HepG2 (cell line): ENCODE data around the gene CTAG1A. TPM values are rescaled to one million over a fixed set of nuclear protein-coding genes. Genes with fewer than 3 reads are reported as not detected.

Experiments
- ETV6 ChIP-seq: sonication (generic); formaldehyde crosslinking; conservative IDR thresholded peaks from 2 replicates; pipeline ENCODE4 v1.4.0; 2020; ENCODE audit warnings: missing genetic modification reagents
- FOXA3 ChIP-seq: IDR thresholded peaks from 2 replicates; pipeline ENCODE4 v1.6.1; 2016; ENCODE audit warnings: missing genetic modification reagents, missing compliant biosample characterization
- GPN1 ChIP-seq: sonication (generic); formaldehyde crosslinking; IDR thresholded peaks from 2 replicates; pipeline ENCODE4 v1.5.1; 2020; ENCODE audit warnings: missing genetic modification reagents, borderline replicate concordance
- HDAC6 ChIP-seq: fragments of 200-600 bp; sonication (generic); IDR thresholded peaks from 2 replicates; pipeline ENCODE4 v1.7.0; 2017; ENCODE audit warnings: mild to moderate bottlenecking, antibody characterized with exemption, low read length, low read depth
- JARID2 ChIP-seq: sonication (generic); formaldehyde crosslinking; IDR thresholded peaks from 2 replicates; pipeline ENCODE4 v1.8.1; 2023; ENCODE audit warnings: missing genetic modification reagents, inconsistent platforms; ENCODE audit not compliant: insufficient replicate concordance
- JDP2 ChIP-seq: sonication (generic); formaldehyde crosslinking; IDR thresholded peaks from 2 replicates; pipeline ENCODE4 v1.8.1; 2022; ENCODE audit warnings: missing genetic modification reagents, borderline replicate concordance
- KAT8 ChIP-seq: IDR thresholded peaks from 2 replicates; pipeline ENCODE4 v1.6.1; 2016; ENCODE audit warnings: missing genetic modification reagents, missing compliant biosample characterization
- MIER3 ChIP-seq: IDR thresholded peaks from 2 replicates; pipeline ENCODE4 v1.6.1; 2016; ENCODE audit warnings: missing compliant biosample characterization, borderline replicate concordance
- NR2F2 ChIP-seq: IDR thresholded peaks from 2 replicates; pipeline ENCODE4 v1.6.1; 2012; ENCODE audit warnings: low read depth, inconsistent platforms, borderline replicate concordance
- RCOR2 ChIP-seq: IDR thresholded peaks from 2 replicates; pipeline ENCODE4 v1.6.1; 2016; ENCODE audit warnings: missing biosample characterization, missing genetic modification reagents
- TRIM24 ChIP-seq: sonication (generic); formaldehyde crosslinking; IDR thresholded peaks from 2 replicates; pipeline ENCODE4 v1.8.0; 2022; ENCODE audit warnings: mild to moderate bottlenecking, missing genetic modification reagents
- XRCC5 ChIP-seq: fragments of 200-400 bp; formaldehyde crosslinking; optimal IDR thresholded peaks from 2 replicates; pipeline ENCODE3; 2017; ENCODE audit warnings: mild to moderate bottlenecking, low read length
- ZFP62 ChIP-seq: sonication (generic); formaldehyde crosslinking; IDR thresholded peaks from 2 replicates; pipeline ENCODE4 v1.4.0; 2020; ENCODE audit warnings: missing genetic modification reagents
- ZNF292 ChIP-seq: sonication (generic); formaldehyde crosslinking; IDR thresholded peaks from 2 replicates; pipeline ENCODE4 v1.8.1; 2022; ENCODE audit warnings: mild to moderate bottlenecking, low read depth, missing genetic modification reagents, borderline replicate concordance
- ZNF3 ChIP-seq: IDR thresholded peaks from 2 replicates; pipeline ENCODE4 v1.7.0; 2017; ENCODE audit warnings: inconsistent platforms
- ZNF557 ChIP-seq: sonication (generic); formaldehyde crosslinking; IDR thresholded peaks from 2 replicates; pipeline ENCODE4 v1.4.0; 2020; ENCODE audit warnings: missing genetic modification reagents
- ZNF619 ChIP-seq: sonication (generic); formaldehyde crosslinking; IDR thresholded peaks from 2 replicates; pipeline ENCODE4 v1.4.0; 2020; ENCODE audit warnings: mild to moderate bottlenecking, missing genetic modification reagents
- ZNF782 ChIP-seq: sonication (generic); formaldehyde crosslinking; IDR thresholded peaks from 2 replicates; pipeline ENCODE4 v1.4.0; 2020; ENCODE audit warnings: missing genetic modification reagents, mild to moderate bottlenecking, borderline replicate concordance
- ZSCAN21 ChIP-seq: sonication (generic); formaldehyde crosslinking; IDR thresholded peaks from 2 replicates; pipeline ENCODE4 v1.8.0; 2022; ENCODE audit warnings: mild to moderate bottlenecking, missing genetic modification reagents, moderate library complexity, borderline replicate concordance
- polyA plus RNA-seq, 8 experiments: library from polyadenylated mRNA; depleted of rRNA in 3 of 8; stranded (reverse) in 7 of 8; unstranded in 1 of 8; fragments of >200 nt; fragmentation: Illumina TruSeq in 4 of 8; extraction: Trizol in 4 of 8; gene quantifications; 2 replicates each; pipeline versions ENCODE4 v1.2.1 to v1.2.3, GENCODE V29; 2011 to 2016; ENCODE audit warnings: low read depth in 4 of 8, missing spikeins in 1 of 8, mixed read lengths in 1 of 8; ENCODE audit not compliant: insufficient read depth in 1 of 8
- total RNA-seq, 5 experiments: library from RNA; depleted of rRNA; stranded (reverse); fragments of >200 nt; fragmentation: Illumina TruSeq; extraction: Trizol; gene quantifications; 2 replicates each; pipeline ENCODE4 v1.2.3, GENCODE V29; 2016; ENCODE audit warnings: low read depth in 1 of 5
- TF ChIP-seq, protein P1 (sequence below): sonication (generic); formaldehyde crosslinking; IDR thresholded peaks from 2 replicates; pipeline ENCODE4 v1.5.1; 2020; ENCODE audit warnings: missing genetic modification reagents, mild to moderate bottlenecking, borderline replicate concordance
- TF ChIP-seq, protein P2 (sequence below): sonication (generic); formaldehyde crosslinking; IDR thresholded peaks from 2 replicates; pipeline ENCODE4 v1.4.0; 2020; ENCODE audit warnings: missing genetic modification reagents
- TF ChIP-seq, protein P3 (sequence below): sonication (generic); formaldehyde crosslinking; IDR thresholded peaks from 2 replicates; pipeline ENCODE4 v1.8.0; 2022; ENCODE audit warnings: missing genetic modification reagents, mild to moderate bottlenecking, inconsistent platforms, borderline replicate concordance
- TF ChIP-seq, protein P4 (sequence below): IDR thresholded peaks from 2 replicates; pipeline ENCODE4 v1.6.1; 2012; ENCODE audit warnings: low read depth, low read length, improper control_type of control experiment

The CTAG1A gene
- total and polyA plus RNA-seq, 2 of the 13 experiments (the other 11 are each of a cell fraction or from before 2014, with no cell fraction given), result not detected

DNA sequence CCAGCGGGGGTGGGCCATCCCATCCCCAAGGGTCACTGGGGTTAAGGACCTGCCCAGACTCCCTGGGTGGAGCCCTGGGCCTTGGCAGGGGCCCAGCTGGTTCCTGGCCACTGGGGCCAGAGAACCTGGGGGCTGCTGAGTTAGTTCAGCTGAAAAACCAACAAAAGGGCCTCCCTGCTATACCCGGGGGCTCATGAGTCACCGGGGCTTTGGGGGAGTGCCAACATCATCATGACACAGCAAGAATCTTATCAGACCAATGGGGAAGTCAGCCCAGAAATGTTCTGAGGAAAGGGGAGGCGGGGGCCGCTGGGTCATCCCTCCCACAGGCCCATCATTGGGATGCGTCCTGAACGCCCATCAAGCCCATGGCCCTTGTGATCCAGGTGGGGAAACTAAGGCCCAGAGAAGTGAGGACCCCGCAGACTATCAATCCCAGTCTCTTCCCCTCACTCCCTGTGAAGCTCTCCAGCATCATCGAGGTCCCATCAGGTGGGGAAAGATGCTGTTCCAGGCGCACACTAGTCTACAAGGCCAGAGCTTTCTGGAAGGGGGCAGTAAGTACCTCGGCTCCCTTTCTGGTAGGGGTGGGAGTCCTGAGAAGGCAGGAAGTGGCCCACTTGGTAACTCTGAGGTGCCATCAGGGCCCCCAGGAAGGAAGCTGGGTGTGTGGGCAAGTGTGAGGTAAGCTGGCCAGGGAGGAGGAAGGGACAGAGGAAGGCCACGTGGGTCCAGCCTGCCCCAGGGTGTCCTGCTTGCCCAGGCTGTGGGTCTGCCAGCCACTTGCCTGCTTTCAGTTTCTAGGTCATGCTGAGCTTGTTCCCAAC lies 42.8 kb upstream of the CTAG1A start (continued):
- TF ChIP-seq KAT8 (CRISPR knock-in tag), result peak; percentile 48; the same call in 1 of the 2 replicates
- no peak for TF ChIP-seq GPN1 (CRISPR knock-in tag)
- TF ChIP-seq HDAC6, result no peak
- TF ChIP-seq MIER3, result no peak
- no peak for TF ChIP-seq ETV6 (CRISPR knock-in tag)
- TF ChIP-seq ZNF619 (CRISPR knock-in tag), result no peak
- no peak for TF ChIP-seq ZFP62
- no peak for TF ChIP-seq JDP2 (CRISPR knock-in tag)
- 0 out of 2 replicates have a peak, but pooled peaks have one; percentile 38 for TF ChIP-seq ZNF557 (CRISPR knock-in tag)
- peak; percentile 100 for TF ChIP-seq ZNF782 (CRISPR knock-in tag)
- TF ChIP-seq, protein P1, sequence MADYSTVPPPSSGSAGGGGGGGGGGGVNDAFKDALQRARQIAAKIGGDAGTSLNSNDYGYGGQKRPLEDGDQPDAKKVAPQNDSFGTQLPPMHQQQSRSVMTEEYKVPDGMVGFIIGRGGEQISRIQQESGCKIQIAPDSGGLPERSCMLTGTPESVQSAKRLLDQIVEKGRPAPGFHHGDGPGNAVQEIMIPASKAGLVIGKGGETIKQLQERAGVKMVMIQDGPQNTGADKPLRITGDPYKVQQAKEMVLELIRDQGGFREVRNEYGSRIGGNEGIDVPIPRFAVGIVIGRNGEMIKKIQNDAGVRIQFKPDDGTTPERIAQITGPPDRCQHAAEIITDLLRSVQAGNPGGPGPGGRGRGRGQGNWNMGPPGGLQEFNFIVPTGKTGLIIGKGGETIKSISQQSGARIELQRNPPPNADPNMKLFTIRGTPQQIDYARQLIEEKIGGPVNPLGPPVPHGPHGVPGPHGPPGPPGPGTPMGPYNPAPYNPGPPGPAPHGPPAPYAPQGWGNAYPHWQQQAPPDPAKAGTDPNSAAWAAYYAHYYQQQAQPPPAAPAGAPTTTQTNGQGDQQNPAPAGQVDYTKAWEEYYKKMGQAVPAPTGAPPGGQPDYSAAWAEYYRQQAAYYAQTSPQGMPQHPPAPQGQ, result no peak
- no peak; the same call in 1 of the 2 replicates for TF ChIP-seq ZSCAN21 (CRISPR knock-in tag)
- no peak for TF ChIP-seq NR2F2
- no peak for TF ChIP-seq ZNF3 (CRISPR knock-in tag)
- TF ChIP-seq, protein P2, sequence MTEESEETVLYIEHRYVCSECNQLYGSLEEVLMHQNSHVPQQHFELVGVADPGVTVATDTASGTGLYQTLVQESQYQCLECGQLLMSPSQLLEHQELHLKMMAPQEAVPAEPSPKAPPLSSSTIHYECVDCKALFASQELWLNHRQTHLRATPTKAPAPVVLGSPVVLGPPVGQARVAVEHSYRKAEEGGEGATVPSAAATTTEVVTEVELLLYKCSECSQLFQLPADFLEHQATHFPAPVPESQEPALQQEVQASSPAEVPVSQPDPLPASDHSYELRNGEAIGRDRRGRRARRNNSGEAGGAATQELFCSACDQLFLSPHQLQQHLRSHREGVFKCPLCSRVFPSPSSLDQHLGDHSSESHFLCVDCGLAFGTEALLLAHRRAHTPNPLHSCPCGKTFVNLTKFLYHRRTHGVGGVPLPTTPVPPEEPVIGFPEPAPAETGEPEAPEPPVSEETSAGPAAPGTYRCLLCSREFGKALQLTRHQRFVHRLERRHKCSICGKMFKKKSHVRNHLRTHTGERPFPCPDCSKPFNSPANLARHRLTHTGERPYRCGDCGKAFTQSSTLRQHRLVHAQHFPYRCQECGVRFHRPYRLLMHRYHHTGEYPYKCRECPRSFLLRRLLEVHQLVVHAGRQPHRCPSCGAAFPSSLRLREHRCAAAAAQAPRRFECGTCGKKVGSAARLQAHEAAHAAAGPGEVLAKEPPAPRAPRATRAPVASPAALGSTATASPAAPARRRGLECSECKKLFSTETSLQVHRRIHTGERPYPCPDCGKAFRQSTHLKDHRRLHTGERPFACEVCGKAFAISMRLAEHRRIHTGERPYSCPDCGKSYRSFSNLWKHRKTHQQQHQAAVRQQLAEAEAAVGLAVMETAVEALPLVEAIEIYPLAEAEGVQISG (CRISPR knock-in tag), result no peak; the same call in 1 of the 2 replicates
- TF ChIP-seq RCOR2, result no peak
- TF ChIP-seq, protein P3, sequence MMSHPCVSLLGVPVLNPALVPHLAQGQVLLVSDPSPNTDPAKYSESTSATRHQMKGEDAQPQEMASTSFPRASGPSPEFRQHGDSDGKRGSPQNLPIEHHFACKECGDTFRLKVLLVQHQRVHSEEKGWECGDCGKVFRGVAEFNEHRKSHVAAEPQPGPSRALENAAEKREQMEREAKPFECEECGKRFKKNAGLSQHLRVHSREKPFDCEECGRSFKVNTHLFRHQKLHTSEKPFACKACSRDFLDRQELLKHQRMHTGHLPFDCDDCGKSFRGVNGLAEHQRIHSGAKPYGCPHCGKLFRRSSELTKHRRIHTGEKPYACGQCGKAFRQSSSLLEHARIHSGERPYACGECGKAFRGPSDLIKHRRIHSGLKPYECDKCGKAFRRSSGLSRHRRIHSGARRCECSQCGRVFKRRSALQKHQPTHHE (CRISPR knock-in tag), result no peak
- TF ChIP-seq ZNF292 (CRISPR knock-in tag), result no peak
- peak; percentile 55 for TF ChIP-seq FOXA3
- peak; percentile 28 for TF ChIP-seq XRCC5
- TF ChIP-seq TRIM24, result no peak
- no peak for TF ChIP-seq JARID2 (CRISPR knock-in tag)
- TF ChIP-seq, protein P4, sequence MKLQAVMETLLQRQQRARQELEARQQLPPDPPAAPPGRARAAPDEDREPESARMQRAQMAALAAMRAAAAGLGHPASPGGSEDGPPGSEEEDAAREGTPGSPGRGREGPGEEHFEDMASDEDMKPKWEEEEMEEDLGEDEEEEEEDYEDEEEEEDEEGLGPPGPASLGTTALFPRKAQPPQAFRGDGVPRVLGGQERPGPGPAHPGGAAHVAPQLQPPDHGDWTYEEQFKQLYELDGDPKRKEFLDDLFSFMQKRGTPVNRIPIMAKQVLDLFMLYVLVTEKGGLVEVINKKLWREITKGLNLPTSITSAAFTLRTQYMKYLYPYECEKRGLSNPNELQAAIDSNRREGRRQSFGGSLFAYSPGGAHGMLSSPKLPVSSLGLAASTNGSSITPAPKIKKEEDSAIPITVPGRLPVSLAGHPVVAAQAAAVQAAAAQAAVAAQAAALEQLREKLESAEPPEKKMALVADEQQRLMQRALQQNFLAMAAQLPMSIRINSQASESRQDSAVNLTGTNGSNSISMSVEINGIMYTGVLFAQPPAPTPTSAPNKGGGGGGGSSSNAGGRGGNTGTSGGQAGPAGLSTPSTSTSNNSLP, result no peak
